Suprapubic skin (tissue), 4 donors: Measurements from ENCODE around the gene KCNN4. TPM values are rescaled to one million over a fixed set of nuclear protein-coding genes. Genes with fewer than 3 reads are reported as not detected.

Experiments
- DNase-seq, 2 donors: peaks; one replicate each; pipeline ENCODE4 v3.0.0-alpha.2; 2019; ENCODE audit warnings: low spot score in 2 of 2
- H3K27ac ChIP-seq: fragments of 200-600 bp; sonication (generic); one replicate; pipeline ENCODE4 v1.5.1; 2019
- H3K27me3 ChIP-seq: fragments of 200-600 bp; sonication (generic); one replicate; pipeline ENCODE4 v1.5.1; 2019
- H3K36me3 ChIP-seq: fragments of 200-600 bp; sonication (generic); one replicate; pipeline ENCODE4 v1.5.1; 2019
- H3K4me1 ChIP-seq: fragments of 200-600 bp; sonication (generic); one replicate; pipeline ENCODE4 v1.5.1; 2019
- H3K4me3 ChIP-seq: fragments of 200-600 bp; sonication (generic); one replicate; pipeline ENCODE4 v1.5.1; 2019; ENCODE audit warnings: mild to moderate bottlenecking
- H3K9me3 ChIP-seq: fragments of 200-600 bp; sonication (generic); one replicate; pipeline ENCODE4 v1.5.1; 2019
- EP300 ChIP-seq: sonication (generic); formaldehyde crosslinking; IDR thresholded peaks from one replicate; pipeline ENCODE4 v1.6.1; 2017; ENCODE audit warnings: antibody characterized with exemption
- POLR2A ChIP-seq, 2 donors: fragments of 450-650 bp; IDR thresholded peaks; one replicate each; pipeline ENCODE4 v1.6.1; 2017; ENCODE audit warnings: antibody characterized with exemption in 2 of 2, mild to moderate bottlenecking in 2 of 2, moderate library complexity in 2 of 2
- POLR2AphosphoS5 ChIP-seq, 3 donors: sonication (generic); formaldehyde crosslinking; IDR thresholded peaks; one replicate each; pipeline ENCODE4 v1.6.1; 2017; ENCODE audit warnings: antibody characterized with exemption in 3 of 3
- WGBS: methylation state at CpG from one replicate; pipeline ENCODE4 v1.1.5; 2018; 5-methylcytosine and 5-hydroxymethylcytosine counted together
- total RNA-seq, 4 donors: library from RNA; depleted of rRNA; stranded (reverse); fragments of >200 nt; gene quantifications; one replicate each; pipeline ENCODE4 v1.1.0, GENCODE V29; 2016
- TF ChIP-seq, protein P1 (sequence below), 2 donors: fragments of 200-600 bp in 1 of 2; fragments of 450-650 bp in 1 of 2; sonication (generic) in 1 of 2; IDR thresholded peaks; one replicate each; pipeline ENCODE4 v1.5.1; 2016 to 2019; ENCODE audit warnings: antibody characterized with exemption in 2 of 2, mild to moderate bottlenecking in 1 of 2, moderate library complexity in 1 of 2

The KCNN4 gene
- total RNA-seq, 4 donors from 2014 or later, result 26.4 to 77.9 (median 48.2) TPM

DNA sequence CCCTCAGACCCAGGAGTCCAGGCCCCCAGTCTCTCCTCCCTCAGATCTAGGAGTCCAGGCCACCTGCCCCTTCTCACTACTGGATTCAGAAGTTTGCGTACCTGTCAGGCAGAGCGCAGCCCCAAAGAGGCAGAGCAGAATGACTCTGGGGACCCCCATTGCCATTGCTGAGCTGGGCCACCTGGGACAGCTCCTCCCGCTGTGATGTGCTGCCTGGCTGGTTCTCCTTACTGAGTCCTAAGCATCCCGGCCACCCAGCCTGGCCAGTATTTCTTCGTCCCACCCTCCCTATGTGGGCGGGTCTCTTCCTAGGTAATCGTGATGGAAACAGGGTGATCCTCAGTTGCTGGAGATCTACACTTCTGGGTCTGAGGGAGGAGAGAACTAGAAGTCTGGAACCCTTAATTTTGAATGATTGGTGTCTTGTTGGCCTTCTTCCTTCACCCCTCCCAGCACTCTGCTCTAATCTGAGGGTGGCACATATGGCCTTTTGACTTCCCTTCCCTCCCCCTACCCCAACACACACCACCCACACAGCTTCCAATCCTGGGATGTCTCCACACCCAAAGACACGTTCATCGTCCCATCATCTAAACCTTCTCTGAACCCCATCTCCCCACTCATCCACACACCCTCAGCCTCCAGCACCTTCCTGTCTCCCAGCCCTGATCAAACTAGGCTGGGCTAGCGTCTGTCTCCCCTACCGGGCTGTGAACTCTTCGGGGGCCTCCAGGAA lies 21.6 kb upstream of the KCNN4 start, which contains the start of gene LYPD5:
LYPD5 (minus strand) TSS at position 232 of the 736 bp plus-strand sequence; CDS start at position 165, 67 bp downstream.
- no peaks in the 10 kb centered on the region for H3K27me3 ChIP-seq
- H3K4me1 ChIP-seq, result peaks cover 21% of the 10 kb centered on the region
- no peak within 1 kb of the TSS for H3K4me3 ChIP-seq
- H3K36me3 ChIP-seq, result no peaks in the 10 kb centered on the region
- no peaks in the 10 kb centered on the region for H3K9me3 ChIP-seq
- 63% methylated on average over 11 of the region's 12 CpGs for WGBS
- H3K27ac ChIP-seq, result no peak within 1 kb of the TSS
- TF ChIP-seq, protein P1, sequence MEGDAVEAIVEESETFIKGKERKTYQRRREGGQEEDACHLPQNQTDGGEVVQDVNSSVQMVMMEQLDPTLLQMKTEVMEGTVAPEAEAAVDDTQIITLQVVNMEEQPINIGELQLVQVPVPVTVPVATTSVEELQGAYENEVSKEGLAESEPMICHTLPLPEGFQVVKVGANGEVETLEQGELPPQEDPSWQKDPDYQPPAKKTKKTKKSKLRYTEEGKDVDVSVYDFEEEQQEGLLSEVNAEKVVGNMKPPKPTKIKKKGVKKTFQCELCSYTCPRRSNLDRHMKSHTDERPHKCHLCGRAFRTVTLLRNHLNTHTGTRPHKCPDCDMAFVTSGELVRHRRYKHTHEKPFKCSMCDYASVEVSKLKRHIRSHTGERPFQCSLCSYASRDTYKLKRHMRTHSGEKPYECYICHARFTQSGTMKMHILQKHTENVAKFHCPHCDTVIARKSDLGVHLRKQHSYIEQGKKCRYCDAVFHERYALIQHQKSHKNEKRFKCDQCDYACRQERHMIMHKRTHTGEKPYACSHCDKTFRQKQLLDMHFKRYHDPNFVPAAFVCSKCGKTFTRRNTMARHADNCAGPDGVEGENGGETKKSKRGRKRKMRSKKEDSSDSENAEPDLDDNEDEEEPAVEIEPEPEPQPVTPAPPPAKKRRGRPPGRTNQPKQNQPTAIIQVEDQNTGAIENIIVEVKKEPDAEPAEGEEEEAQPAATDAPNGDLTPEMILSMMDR (IDR thresholded peaks at IDR 0.05), result no peak
- no peak for TF ChIP-seq EP300
- no peak for TF ChIP-seq POLR2AphosphoS5 (IDR thresholded peaks at IDR 0.05)
- no peak for TF ChIP-seq POLR2A (IDR thresholded peaks at IDR 0.05)
- DNase-seq, result no peak

- H3K27me3 ChIP-seq, result no peaks in the 10 kb centered on the region
- peak overlapping the region; percentile 63 for H3K27ac ChIP-seq
Observed at GRCh38 chr19:43799502-43800142, 18.8 kb upstream of the KCNN4 start.

GRCh38 chr19:43798546-43799409 lies 18.0 kb upstream of the KCNN4 start:
- DNase-seq, result no peak
- Histone ChIP-seq H3K4me3 (peak overlapping the region; percentile 60), H3K36me3 (no peaks in the 10 kb centered on the region), H3K27ac (peak overlapping the region; percentile 63), H3K27me3 (no peaks in the 10 kb centered on the region), H3K4me1 (peaks cover 21% of the 10 kb centered on the region), H3K9me3 (no peaks in the 10 kb centered on the region)
- peak in 1 of 3 donors; percentile 66 for TF ChIP-seq POLR2AphosphoS5 (IDR thresholded peaks at IDR 0.05)
- no peak for TF ChIP-seq POLR2A (IDR thresholded peaks at IDR 0.05)
- TF ChIP-seq, protein P1 (IDR thresholded peaks at IDR 0.05), result no peak
- 13% methylated on average over 33 of the region's 70 CpGs for WGBS

More at GRCh38 chr19:43799502-43800142, 18.8 kb upstream of the KCNN4 start:
- Histone ChIP-seq H3K4me1 (peaks cover 21% of the 10 kb centered on the region), H3K36me3 (no peaks in the 10 kb centered on the region), H3K4me3 (peak overlapping the region; percentile 60), H3K9me3 (no peaks in the 10 kb centered on the region)
- TF ChIP-seq POLR2A (IDR thresholded peaks at IDR 0.05) (no peak), POLR2AphosphoS5 (IDR thresholded peaks at IDR 0.05) (no peak), EP300 (no peak)
- TF ChIP-seq, protein P1 (IDR thresholded peaks at IDR 0.05), result no peak
- no peak for DNase-seq
- WGBS, result 48% methylated on average over 4 of the region's 6 CpGs

GRCh38 chr19:43798026-43798545 lies 17.3 kb upstream of the KCNN4 start:
- no peaks in the 10 kb centered on the region for H3K9me3 ChIP-seq
- no peaks in the 10 kb centered on the region for H3K36me3 ChIP-seq
- 43% methylated on average over 5 of the region's 5 CpGs for WGBS
- H3K27ac ChIP-seq, result no peak overlapping the region
- peak overlapping the region; percentile 60 for H3K4me3 ChIP-seq
- peaks cover 21% of the 10 kb centered on the region for H3K4me1 ChIP-seq
- no peaks in the 10 kb centered on the region for H3K27me3 ChIP-seq
- TF ChIP-seq POLR2A (IDR thresholded peaks at IDR 0.05), result no peak
- no peak for TF ChIP-seq EP300
- TF ChIP-seq, protein P1 (IDR thresholded peaks at IDR 0.05), result no peak
- TF ChIP-seq POLR2AphosphoS5 (IDR thresholded peaks at IDR 0.05), result no peak
- DNase-seq, result no peak
